SK-N-SH (cell line): ENCODE measurements around the gene SP1.
"Not testable (repeated sequence)": the region's sequence is repeated elsewhere in the genome, so short reads cannot be mapped to it uniquely, and the experiment has no call there.

Experiments
- CTCF ChIP-seq: fragments of 200-600 bp; sonication (generic); IDR thresholded peaks from 2 replicates; pipeline ENCODE4 v1.6.1; 2017; ENCODE audit warnings: antibody characterized with exemption, mild to moderate bottlenecking, moderate library complexity
- EZH2phosphoT487 ChIP-seq: fragments of 200-600 bp; sonication (generic); IDR thresholded peaks from 2 replicates; pipeline ENCODE4 v1.6.1; 2017; ENCODE audit warnings: low read depth, mixed run types, mild to moderate bottlenecking, antibody characterized with exemption, moderate library complexity, borderline replicate concordance
- POLR2AphosphoS5 ChIP-seq: IDR thresholded peaks from 2 replicates; pipeline ENCODE4 v1.6.1; 2012; ENCODE audit warnings: low read depth, low read length
- REST ChIP-seq: IDR thresholded peaks from 2 replicates; pipeline ENCODE4 v1.6.1; 2012; ENCODE audit warnings: mild to moderate bottlenecking, low read depth, low read length, moderate library complexity
- SMC3 ChIP-seq: IDR thresholded peaks from 2 replicates; pipeline ENCODE4 v1.6.1; 2012; ENCODE audit warnings: low read depth, low read length, improper control_type of control experiment
- TEAD4 ChIP-seq: IDR thresholded peaks from 2 replicates; pipeline ENCODE4 v1.4.0; 2012; ENCODE audit warnings: mild to moderate bottlenecking, borderline replicate concordance; ENCODE audit not compliant: insufficient read depth

- not testable (repeated sequence) for TF ChIP-seq CTCF, SMC3, TEAD4, POLR2AphosphoS5, EZH2phosphoT487, REST
These were observed 18.3 kb upstream of the SP1 start for GRCh38 chr12:53361638-53362037.
